GM12891 (cell line): Measurements from ENCODE around the gene ZMIZ2.

Experiments used
- POLR2A ChIP-seq: IDR thresholded peaks from 2 replicates; pipeline ENCODE4 v1.6.1; 2011; ENCODE audit warnings: low read depth, low read length, control low read depth
- POLR2AphosphoS5 ChIP-seq: IDR thresholded peaks from 2 replicates; pipeline ENCODE4 v1.6.1; 2011; ENCODE audit warnings: low read depth, low read length, control low read depth
- SPI1 ChIP-seq: IDR thresholded peaks from 2 replicates; pipeline ENCODE4 v1.6.1; 2011; ENCODE audit warnings: low read depth, low read length, control low read depth

DNA sequence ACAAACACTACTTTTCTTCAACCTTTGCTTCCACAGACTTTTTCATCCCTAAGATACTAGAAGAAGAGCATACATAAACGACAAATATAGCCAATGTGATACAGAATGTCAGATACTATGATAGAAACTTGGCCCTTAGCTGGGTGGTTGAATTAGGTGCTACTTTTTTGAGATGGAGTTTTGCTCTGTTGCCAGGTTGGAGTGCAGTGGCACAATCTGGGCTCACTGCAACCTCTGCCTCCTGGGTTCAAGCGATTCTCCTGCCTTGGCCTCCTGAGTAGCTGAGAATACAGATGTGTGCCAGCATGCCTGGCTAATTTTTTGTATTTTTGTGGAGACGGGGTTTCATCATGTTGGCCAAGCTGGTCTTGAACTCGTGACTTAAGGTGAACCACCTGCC is 51.3 kb downstream of the ZMIZ2 start:
- no peak for TF ChIP-seq SPI1
- TF ChIP-seq POLR2A = no peak
- no peak for TF ChIP-seq POLR2AphosphoS5
